Stimulated activated CD8-positive, alpha-beta memory T cell treated with anti-CD3 and anti-CD28 coated beads, Interleukin-12 subunit alpha, Interleukin-12 subunit beta, amount 100 ng/mL, for 1 hour (primary cell): ENCODE data around the gene SPPL2B.

Experiments used
- DNase-seq: peaks from one replicate; pipeline ENCODE4 v3.0.0-alpha.2; 2020; ENCODE audit warnings: low read depth

SPPL2B gene

GRCh38 chr19:2300533-2300932 lies 28.0 kb upstream of the SPPL2B start:
- DNase-seq: no peak

GRCh38 chr19:2302319-2303210 lies 25.9 kb upstream of the SPPL2B start:
- no peak for DNase-seq

DNA sequence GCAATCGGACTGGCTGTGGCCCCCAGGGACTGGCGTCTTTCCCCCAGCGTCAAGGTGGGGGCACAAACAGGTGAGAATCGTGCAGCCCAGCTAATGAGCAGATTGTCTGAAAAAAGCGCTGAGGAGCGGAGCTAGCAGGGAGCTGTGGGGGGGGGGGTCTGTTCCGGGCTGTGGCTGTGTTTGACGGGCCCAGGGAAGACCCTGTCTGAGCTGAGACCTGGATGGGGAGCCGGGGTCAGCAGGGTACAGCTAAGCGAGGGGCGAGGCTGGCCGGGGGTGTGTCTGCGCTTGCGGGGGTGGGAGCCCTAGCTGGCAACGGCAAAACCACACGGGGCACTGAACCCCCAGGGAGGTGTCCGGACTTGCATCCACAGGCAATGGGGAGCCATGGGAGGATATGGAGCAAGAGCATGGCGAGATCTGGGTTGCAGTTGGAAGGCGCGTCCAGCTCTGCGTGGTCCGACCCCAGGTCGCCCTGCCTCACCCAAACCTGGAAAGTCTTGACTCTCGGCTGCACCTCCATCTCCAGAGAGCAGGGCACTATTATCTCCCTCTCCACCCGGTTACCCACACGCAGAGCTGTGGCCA lies 25.2 kb upstream of the SPPL2B start:
- DNase-seq: no peak

- no peak for DNase-seq
Observed at GRCh38 chr19:2305452-2306280, 22.8 kb upstream of the SPPL2B start.

DNA sequence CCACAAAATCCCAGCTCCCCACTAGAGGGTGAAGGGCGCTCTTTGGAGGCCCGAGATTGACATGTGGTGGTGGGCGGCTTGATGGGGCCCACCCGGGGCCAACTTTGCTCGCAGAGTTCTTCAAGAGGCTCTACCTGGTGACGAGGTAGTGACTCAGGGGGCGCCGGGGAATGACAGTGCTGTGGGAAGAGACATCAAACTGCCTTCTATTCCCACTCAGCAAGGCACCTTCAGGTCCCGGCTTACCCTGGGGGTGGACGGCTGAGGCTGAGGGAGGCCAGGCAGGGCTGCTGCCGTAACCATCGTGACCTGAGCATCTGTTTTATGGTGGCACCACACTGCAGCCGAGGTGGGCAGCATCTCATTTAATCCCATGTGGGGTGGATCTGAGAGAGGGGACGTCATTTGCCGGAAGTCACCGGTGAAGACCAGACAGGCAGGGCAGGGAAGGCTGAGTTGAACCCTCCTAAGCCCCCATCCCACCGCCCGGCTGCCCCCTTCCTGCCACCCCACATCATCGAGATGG lies 22.1 kb upstream of the SPPL2B start:
- DNase-seq: no peak

DNA sequence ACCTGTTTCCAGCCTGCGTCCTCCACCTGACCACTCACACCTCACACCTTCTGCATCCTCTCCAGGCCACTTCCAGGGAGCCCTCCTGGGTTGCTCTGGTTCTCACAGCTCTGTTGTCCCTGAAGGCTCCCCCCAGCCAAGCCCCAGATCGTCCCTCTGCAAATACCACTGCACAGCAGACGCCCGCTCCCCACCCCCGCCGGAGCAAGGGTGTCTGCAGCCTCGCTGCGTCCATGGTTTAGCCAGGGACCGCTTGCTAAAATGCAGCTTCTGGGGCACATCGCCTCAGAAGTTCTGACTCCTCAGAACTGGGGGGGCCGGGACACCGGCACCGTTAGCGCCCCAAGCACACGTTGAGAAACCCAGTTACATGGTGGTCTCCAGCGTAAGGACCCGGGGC lies 21.5 kb upstream of the SPPL2B start:
- no peak for DNase-seq

DNA sequence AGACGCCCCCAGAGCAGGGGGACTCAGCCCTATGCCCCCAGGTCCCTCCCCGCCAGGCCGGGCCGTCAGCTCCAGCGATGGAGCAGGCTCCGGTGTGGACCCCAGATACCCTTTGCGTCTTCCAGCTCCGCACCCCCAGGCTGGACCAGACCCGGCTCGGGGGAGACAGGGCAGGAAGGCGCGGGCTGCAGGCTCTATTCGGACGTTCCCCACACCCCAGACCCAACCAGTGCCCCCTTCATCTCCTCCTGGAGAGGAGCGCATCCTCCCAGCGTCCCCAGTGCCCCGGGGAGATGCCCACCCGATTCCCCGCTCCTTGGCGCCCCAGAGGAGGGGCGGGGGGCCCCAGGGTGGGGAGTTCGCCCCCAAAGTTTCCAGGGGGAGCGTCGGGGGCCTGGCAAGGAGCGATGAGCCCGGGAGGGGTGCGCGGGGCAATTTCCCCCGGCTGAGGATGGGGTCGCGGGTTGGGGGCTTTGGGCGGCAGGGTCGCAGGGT lies 20.9 kb upstream of the SPPL2B start:
- no peak for DNase-seq

- DNase-seq: no peak
Observed at GRCh38 chr19:2308114-2308556, 20.3 kb upstream of the SPPL2B start, which contains the start of gene LINGO3. Gene LINGO3, minus strand, starts transcription at chr19:2308154. Its CDS starts 16,378 bp downstream, at chr19:2291776.

DNA sequence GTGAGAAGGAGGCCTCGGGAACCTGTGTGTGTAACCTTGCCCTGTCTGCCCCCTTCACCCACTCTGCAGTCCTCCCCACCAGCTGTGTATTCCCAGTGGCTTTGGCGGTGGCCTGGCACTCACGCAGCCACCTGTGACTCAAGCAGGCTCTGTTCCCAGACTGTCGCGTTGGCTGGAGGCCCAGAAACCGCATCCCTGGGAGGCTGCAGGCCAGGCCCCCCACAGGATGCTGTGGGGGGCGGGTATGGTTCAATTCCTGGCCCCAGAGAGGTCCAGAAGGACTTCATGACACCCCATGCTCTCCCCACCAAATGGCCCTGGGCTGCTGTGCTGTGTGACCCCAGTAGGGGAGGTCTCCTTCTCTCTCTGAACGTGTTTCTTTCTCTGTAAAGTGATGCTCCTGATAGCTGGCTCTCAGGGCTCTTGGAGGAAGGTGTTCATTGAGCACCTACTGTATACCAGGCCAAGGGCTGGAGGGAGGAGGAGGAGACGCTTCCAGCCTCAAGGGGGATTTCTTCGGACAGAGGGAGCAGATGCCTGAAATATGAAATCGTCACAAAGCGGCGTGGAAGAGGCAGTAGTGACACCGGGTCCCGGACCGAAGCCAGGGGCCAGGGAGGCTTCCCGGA lies 18.6 kb upstream of the SPPL2B start:
- no peak for DNase-seq

GRCh38 chr19:2311093-2311492 lies 17.4 kb upstream of the SPPL2B start:
- DNase-seq: no peak

DNA sequence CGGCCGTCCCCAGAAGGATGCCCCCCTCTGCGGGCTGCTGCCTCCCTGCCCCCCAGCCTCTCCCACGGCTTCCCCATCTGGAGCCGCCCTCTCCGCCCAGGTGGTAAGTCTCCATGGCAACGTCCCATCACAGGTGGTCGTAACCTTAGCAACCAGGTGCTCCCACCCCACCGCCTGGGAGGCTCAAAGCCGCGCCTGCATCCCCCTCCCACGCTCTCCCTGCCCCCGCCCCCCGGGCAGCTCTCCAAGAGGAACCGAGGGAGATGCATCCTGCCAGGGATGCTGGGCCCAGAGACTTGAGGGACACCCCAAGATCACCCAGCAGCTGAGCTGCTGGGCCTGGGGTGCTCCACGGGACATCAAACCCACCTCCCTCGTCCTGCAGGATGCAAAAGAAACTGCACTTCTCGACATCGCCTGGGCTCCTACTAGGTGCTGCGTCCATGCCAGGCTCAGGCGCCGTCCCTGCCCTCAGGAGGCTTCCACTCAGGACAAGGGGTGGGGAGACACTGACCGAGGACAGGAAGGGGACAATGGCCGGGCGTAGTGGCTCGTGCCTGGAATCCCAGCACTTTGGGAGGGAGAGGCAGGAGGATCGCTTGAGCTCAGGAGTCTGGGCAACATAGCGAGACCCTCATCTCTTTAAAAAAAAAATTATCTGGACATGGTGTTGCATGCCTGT lies 15.5 kb upstream of the SPPL2B start:
- no peak for DNase-seq

GRCh38 chr19:2315121-2315817 lies 13.2 kb upstream of the SPPL2B start:
- no peak for DNase-seq

DNA sequence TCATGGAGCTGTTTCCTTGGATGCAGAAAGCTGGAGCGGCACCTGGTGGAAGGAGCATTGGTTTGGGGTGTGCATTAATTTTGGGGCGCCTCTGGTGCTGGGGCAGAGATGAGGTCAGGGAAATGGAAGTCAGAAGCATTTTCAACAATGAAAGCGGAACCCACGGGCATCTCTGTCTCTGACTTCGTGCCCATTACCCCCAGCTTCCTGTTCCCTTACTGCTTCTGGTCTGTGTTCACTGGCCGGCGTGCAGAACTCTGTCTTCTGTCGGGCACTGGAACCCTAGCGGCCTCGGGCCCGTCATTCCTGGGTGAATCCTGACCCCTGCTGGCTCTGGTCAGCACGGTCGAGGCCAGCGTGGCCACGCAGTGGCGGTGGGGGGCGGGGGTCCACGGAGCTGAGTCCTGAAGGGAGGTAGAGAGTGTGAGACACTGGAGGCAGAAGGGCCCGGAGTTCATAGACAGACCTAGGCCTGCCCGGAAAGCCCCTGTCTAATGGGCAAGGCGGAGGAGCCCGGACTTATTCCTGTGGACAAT lies 12.6 kb upstream of the SPPL2B start:
- DNase-seq: no peak

- no peak for DNase-seq
Observed at GRCh38 chr19:2317300-2317699, 11.2 kb upstream of the SPPL2B start.

DNA sequence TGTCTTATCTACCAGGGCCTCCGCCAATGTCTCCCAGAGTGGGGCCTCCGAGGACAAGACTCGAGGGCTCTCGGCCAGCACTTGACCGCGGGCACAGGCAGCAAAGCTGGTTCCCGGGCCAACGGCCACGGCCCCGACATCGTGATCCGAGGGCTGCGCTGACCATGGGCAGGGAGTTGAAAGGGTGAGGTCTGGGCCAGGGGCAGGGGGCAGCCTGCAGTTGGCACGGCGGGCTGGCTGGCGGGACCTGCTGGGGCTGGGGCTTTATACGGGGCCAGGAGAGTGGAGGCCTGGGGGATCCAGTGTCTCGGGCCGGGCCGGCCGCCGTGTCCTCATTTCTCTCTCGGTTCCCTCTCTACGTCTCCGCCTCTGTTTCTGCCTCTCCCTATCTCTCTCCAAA lies 10.7 kb upstream of the SPPL2B start:
- no peak for DNase-seq

DNA sequence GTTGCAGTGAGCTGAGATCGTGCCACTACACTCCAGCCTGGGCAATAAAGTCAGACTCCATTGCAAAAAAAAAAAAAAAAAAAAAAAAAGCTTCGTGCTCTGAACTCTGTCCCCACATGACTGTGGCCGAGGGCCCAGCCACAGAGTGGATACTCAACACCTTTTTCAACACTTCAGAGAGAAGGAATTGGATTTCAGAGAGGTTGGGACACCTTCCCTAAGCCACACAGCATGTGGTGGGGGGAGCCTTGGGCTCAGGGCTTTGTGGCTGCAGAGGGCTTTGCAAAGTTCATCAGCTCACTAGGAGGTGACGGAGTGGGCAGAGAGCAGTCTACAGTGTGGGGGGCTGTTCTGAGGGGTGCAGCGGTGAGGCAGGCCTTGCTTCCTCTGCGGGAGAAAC lies 9.6 kb upstream of the SPPL2B start:
- no peak for DNase-seq

DNA sequence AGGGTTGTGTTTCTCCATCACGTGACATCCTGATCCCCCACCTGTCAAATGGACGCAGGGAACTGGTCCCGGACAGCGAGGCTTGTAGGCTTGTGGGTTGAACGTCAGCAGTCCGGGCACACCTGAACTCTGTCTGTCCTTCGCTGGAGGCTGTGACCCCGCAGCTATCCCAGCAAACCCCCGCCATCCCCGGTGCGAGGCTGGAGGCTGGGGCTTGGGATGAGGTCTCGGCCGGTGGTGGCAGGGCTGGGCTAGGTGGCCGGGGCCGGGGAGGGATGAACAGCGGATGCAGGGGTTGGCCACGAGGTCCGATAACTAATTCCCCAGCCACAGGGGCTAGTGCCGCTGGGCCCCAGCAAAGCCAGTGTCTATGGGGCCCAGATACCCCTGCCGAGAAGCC lies 8.9 kb upstream of the SPPL2B start:
- no peak for DNase-seq

- no peak for DNase-seq
Observed at GRCh38 chr19:2320049-2320448, 8.4 kb upstream of the SPPL2B start.

GRCh38 chr19:2320939-2321338 lies 7.5 kb upstream of the SPPL2B start:
- no peak for DNase-seq

GRCh38 chr19:2321565-2322283 lies 6.8 kb upstream of the SPPL2B start:
- no peak for DNase-seq
